Activated T-cell treated with anti-CD3 and anti-CD28 coated beads, Interleukin-2, amount 50 U/mL, for 24 hours (primary cell): Measurements from ENCODE around the gene TNFAIP8L3.
"Not testable (repeated sequence)": the region's sequence is repeated elsewhere in the genome, so short reads cannot be mapped to it uniquely, and the experiment has no call there.

ENCODE experiments used
- DNase-seq: peaks from one replicate; pipeline ENCODE4 v3.0.0-alpha.2; 2020
- H3K27ac Mint-ChIP-seq: 2 replicates; pipeline ENCODE4 v1.8.0; 2020; ENCODE audit warnings: mild to moderate bottlenecking, mixed read lengths
- H3K27me3 Mint-ChIP-seq: 2 replicates; pipeline ENCODE4 v1.8.0; 2020; ENCODE audit warnings: mixed read lengths
- H3K36me3 Mint-ChIP-seq: 2 replicates; pipeline ENCODE4 v1.8.0; 2020; ENCODE audit warnings: low read depth, mixed read lengths
- H3K4me1 Mint-ChIP-seq: 2 replicates; pipeline ENCODE4 v1.8.0; 2020; ENCODE audit warnings: low read depth, mixed read lengths
- H3K4me3 Mint-ChIP-seq: 2 replicates; pipeline ENCODE4 v1.8.0; 2020; ENCODE audit warnings: mild to moderate bottlenecking, moderate library complexity, mixed read lengths
- H3K9me3 Mint-ChIP-seq: 2 replicates; pipeline ENCODE4 v1.8.0; 2020; ENCODE audit warnings: mixed read lengths

TNFAIP8L3 gene

GRCh38 chr15:51094606-51095569 lies at the start of gene TNFAIP8L3:
TNFAIP8L3 (minus strand) TSS chr15:51094906; CDS start chr15:51094595, 311 bp downstream.
- Mint-ChIP-seq H3K9me3 (no peaks in the 10 kb centered on the region), H3K27ac (no peak within 1 kb of the TSS), H3K4me1 (peaks cover 9% of the 10 kb centered on the region), H3K27me3 (peaks cover 89% of the 10 kb centered on the region), H3K4me3 (peak within 1 kb of the TSS; percentile 60), H3K36me3 (no peaks in the 10 kb centered on the region)
- DNase-seq: no peak

- Mint-ChIP-seq H3K4me3 (no peak overlapping the region), H3K27ac (no peak overlapping the region), H3K27me3 (peaks cover 21% of the 10 kb centered on the region), H3K36me3 (no peaks in the 10 kb centered on the region), H3K9me3 (peaks cover 4% of the 10 kb centered on the region), H3K4me1 (no peaks in the 10 kb centered on the region)
- no peak for DNase-seq
Measured at GRCh38 chr15:51144021-51144532, 49.4 kb upstream of the TNFAIP8L3 start.

- not testable (repeated sequence) for H3K4me3 Mint-ChIP-seq, H3K9me3 Mint-ChIP-seq, H3K27ac Mint-ChIP-seq, H3K4me1 Mint-ChIP-seq, H3K36me3 Mint-ChIP-seq, DNase-seq
- peaks cover 10% of the 10 kb centered on the region for H3K27me3 Mint-ChIP-seq
Measured at GRCh38 chr15:51140347-51140746, 45.6 kb upstream of the TNFAIP8L3 start.

- DNase-seq: no peak
- H3K4me1 Mint-ChIP-seq: no peaks in the 10 kb centered on the region
- H3K9me3 Mint-ChIP-seq: peaks cover 4% of the 10 kb centered on the region
- H3K36me3 Mint-ChIP-seq: no peaks in the 10 kb centered on the region
- H3K4me3 Mint-ChIP-seq: no peak overlapping the region
- no peak overlapping the region for H3K27ac Mint-ChIP-seq
- H3K27me3 Mint-ChIP-seq: peaks cover 8% of the 10 kb centered on the region
Measured at GRCh38 chr15:51139091-51139490, 44.4 kb upstream of the TNFAIP8L3 start.

- H3K4me1 Mint-ChIP-seq: no peaks in the 10 kb centered on the region
- no peak overlapping the region for H3K27ac Mint-ChIP-seq
- no peaks in the 10 kb centered on the region for H3K36me3 Mint-ChIP-seq
- H3K4me3 Mint-ChIP-seq: no peak overlapping the region
- H3K27me3 Mint-ChIP-seq: peaks cover 4% of the 10 kb centered on the region
- peaks cover 4% of the 10 kb centered on the region for H3K9me3 Mint-ChIP-seq
- DNase-seq: no peak
Measured at GRCh38 chr15:51137880-51138430, 43.2 kb upstream of the TNFAIP8L3 start.

- DNase-seq: no peak
- Mint-ChIP-seq H3K36me3 (no peaks in the 10 kb centered on the region), H3K4me1 (no peaks in the 10 kb centered on the region), H3K27ac (no peak overlapping the region), H3K9me3 (peaks cover 4% of the 10 kb centered on the region), H3K27me3 (peaks cover 4% of the 10 kb centered on the region), H3K4me3 (no peak overlapping the region)
Measured at GRCh38 chr15:51137024-51137423, 42.3 kb upstream of the TNFAIP8L3 start.

- H3K4me1 Mint-ChIP-seq: no peaks in the 10 kb centered on the region
Measured at GRCh38 chr15:51135276-51135675, 40.6 kb upstream of the TNFAIP8L3 start.

GRCh38 chr15:51134416-51135199 lies 39.9 kb upstream of the TNFAIP8L3 start:
- H3K27ac Mint-ChIP-seq: no peak overlapping the region
- H3K9me3 Mint-ChIP-seq: no peaks in the 10 kb centered on the region
- no peak overlapping the region for H3K4me3 Mint-ChIP-seq
- H3K27me3 Mint-ChIP-seq: peaks cover 7% of the 10 kb centered on the region
- no peaks in the 10 kb centered on the region for H3K4me1 Mint-ChIP-seq
- DNase-seq: no peak
- no peaks in the 10 kb centered on the region for H3K36me3 Mint-ChIP-seq

More at GRCh38 chr15:51135276-51135675, 40.6 kb upstream of the TNFAIP8L3 start:
- Mint-ChIP-seq H3K36me3 (no peaks in the 10 kb centered on the region), H3K27me3 (peaks cover 3% of the 10 kb centered on the region), H3K9me3 (no peaks in the 10 kb centered on the region), H3K27ac (no peak overlapping the region), H3K4me3 (no peak overlapping the region)
- no peak for DNase-seq

- no peak overlapping the region for H3K4me3 Mint-ChIP-seq
- H3K4me1 Mint-ChIP-seq: no peaks in the 10 kb centered on the region
- no peak overlapping the region for H3K27ac Mint-ChIP-seq
- no peaks in the 10 kb centered on the region for H3K36me3 Mint-ChIP-seq
- H3K27me3 Mint-ChIP-seq: peaks cover 12% of the 10 kb centered on the region
- H3K9me3 Mint-ChIP-seq: no peaks in the 10 kb centered on the region
- DNase-seq: no peak
Measured at GRCh38 chr15:51133140-51133765, 38.5 kb upstream of the TNFAIP8L3 start.

- Mint-ChIP-seq H3K4me3 (no peak overlapping the region), H3K36me3 (no peaks in the 10 kb centered on the region), H3K9me3 (no peaks in the 10 kb centered on the region), H3K4me1 (no peaks in the 10 kb centered on the region), H3K27ac (no peak overlapping the region), H3K27me3 (peaks cover 16% of the 10 kb centered on the region)
- no peak for DNase-seq
Measured at GRCh38 chr15:51132384-51133139, 37.9 kb upstream of the TNFAIP8L3 start.

GRCh38 chr15:51131596-51132290 lies 37.0 kb upstream of the TNFAIP8L3 start:
- no peaks in the 10 kb centered on the region for H3K9me3 Mint-ChIP-seq
- DNase-seq: no peak
- no peak overlapping the region for H3K4me3 Mint-ChIP-seq
- peaks cover 20% of the 10 kb centered on the region for H3K27me3 Mint-ChIP-seq
- H3K4me1 Mint-ChIP-seq: no peaks in the 10 kb centered on the region
- no peaks in the 10 kb centered on the region for H3K36me3 Mint-ChIP-seq
- H3K27ac Mint-ChIP-seq: no peak overlapping the region

GRCh38 chr15:51130344-51130743 lies 35.6 kb upstream of the TNFAIP8L3 start:
- no peak overlapping the region for H3K27ac Mint-ChIP-seq
- H3K9me3 Mint-ChIP-seq: no peaks in the 10 kb centered on the region
- no peaks in the 10 kb centered on the region for H3K4me1 Mint-ChIP-seq
- H3K36me3 Mint-ChIP-seq: no peaks in the 10 kb centered on the region
- H3K27me3 Mint-ChIP-seq: peaks cover 30% of the 10 kb centered on the region
- no peak overlapping the region for H3K4me3 Mint-ChIP-seq
- no peak for DNase-seq

- Mint-ChIP-seq H3K4me1 (no peaks in the 10 kb centered on the region), H3K27ac (no peak overlapping the region), H3K36me3 (no peaks in the 10 kb centered on the region), H3K27me3 (peaks cover 33% of the 10 kb centered on the region), H3K4me3 (no peak overlapping the region), H3K9me3 (no peaks in the 10 kb centered on the region)
- DNase-seq: no peak
Measured at GRCh38 chr15:51129535-51130188, 35.0 kb upstream of the TNFAIP8L3 start.
